A549 (cell line): ENCODE measurements around the gene WASF2. TPM values are rescaled to one million over a fixed set of nuclear protein-coding genes. Genes with fewer than 3 reads are reported as not detected.

Experiments used
- ATAC-seq, 2 experiments: fragments of 200-7000 bp in 1 of 2; fragments of >200 bp in 1 of 2; cut with Nextera tagmentation in 1 of 2; cut with Tn5 transposase in 1 of 2; 3 replicates each; pipeline versions ENCODE4 v1.8.0 to v1.9.1; 2018 to 2020; ENCODE audit warnings: mild to moderate bottlenecking in 1 of 2, moderate library complexity in 1 of 2
- CTCF ChIA-PET: fragments of 300-600 bp; sonication (Branson Sonifier 250); formaldehyde crosslinking; extraction: SDS; loops from one replicate; lab custom pipeline; 2021; ENCODE audit warnings: antibody characterized with exemption, inconsistent platforms; lab: Yijun Ruan, JAX
- POLR2A ChIA-PET: fragments of 350-600 bp; formaldehyde crosslinking; extraction: SDS; loops from one replicate; lab custom pipeline; 2021; ENCODE audit warnings: antibody characterized with exemption, inconsistent platforms; lab: Yijun Ruan, JAX
- DNase-seq, 2 experiments: peaks; one replicate each; pipeline versions ENCODE4 v3.0.0 to v3.0.0-alpha.2; 2011 to 2016; ENCODE audit warnings: low read depth in 1 of 2, low spot score in 1 of 2
- FAIRE-seq: peaks from 2 replicates; lab custom pipeline; 2011; peaks lifted over from hg19 to GRCh38; lab: Jason Lieb, UNC
- H3K27ac ChIP-seq, 2 experiments: fragments of >200 bp; sonication (Bioruptor Twin); formaldehyde crosslinking; 3 replicates each; pipeline ENCODE4 v1.5.1; 2016 to 2017
- H3K4me1 ChIP-seq: fragments of >200 bp; sonication (Bioruptor Twin); formaldehyde crosslinking; 3 replicates; pipeline ENCODE4 v1.6.1; 2016
- H3K4me2 ChIP-seq: fragments of >200 bp; sonication (Bioruptor Twin); formaldehyde crosslinking; 3 replicates; pipeline ENCODE4 v1.6.1; 2016
- H3K4me3 ChIP-seq: fragments of >200 bp; sonication (Bioruptor Twin); formaldehyde crosslinking; 3 replicates; pipeline ENCODE4 v1.5.1; 2016
- H3K9me3 ChIP-seq: fragments of >200 bp; sonication (Bioruptor Twin); formaldehyde crosslinking; 3 replicates; pipeline ENCODE4 v1.6.1; 2016
- CBX8 ChIP-seq: fragments of 200-600 bp; sonication (generic); IDR thresholded peaks from 2 replicates; pipeline ENCODE4 v1.6.1; 2016
- CHD2 ChIP-seq: fragments of 150-350 bp; IDR thresholded peaks from 2 replicates; pipeline ENCODE4 v1.6.1; 2014; ENCODE audit warnings: low read length; ENCODE audit not compliant: partially characterized antibody
- CHD4 ChIP-seq: fragments of 200-600 bp; sonication (generic); IDR thresholded peaks from 2 replicates; pipeline ENCODE4 v1.6.1; 2016; ENCODE audit warnings: antibody characterized with exemption, mild to moderate bottlenecking, borderline replicate concordance
- CTCF ChIP-seq: fragments of >200 bp; sonication (Bioruptor Twin); formaldehyde crosslinking; IDR thresholded peaks from 3 replicates; pipeline ENCODE4 v1.5.1; 2016
- EP300 ChIP-seq, 2 experiments: fragments of >200 bp; sonication (Bioruptor Twin); formaldehyde crosslinking; IDR thresholded peaks; 2 replicates in 1 of 2; 3 replicates in 1 of 2; pipeline ENCODE4 v1.6.1; 2016 to 2017
- FOSB ChIP-seq: fragments of 250-450 bp; sonication (Bioruptor Pico); IDR thresholded peaks from 2 replicates; pipeline ENCODE4 v1.5.0; 2020; ENCODE audit warnings: mild to moderate bottlenecking, moderate library complexity
- FOSL2 ChIP-seq, 2 experiments: fragments of 450-650 bp in 1 of 2; fragments of >200 bp in 1 of 2; sonication (Bioruptor Twin) in 1 of 2; formaldehyde crosslinking; IDR thresholded peaks; 2 replicates each; pipeline versions ENCODE4 v1.5.0 to v1.6.1; 2016 to 2020; ENCODE audit warnings: mild to moderate bottlenecking in 1 of 2, moderate library complexity in 1 of 2
- HOXB13 ChIP-seq: fragments of 250-450 bp; sonication (Bioruptor Pico); IDR thresholded peaks from 2 replicates; pipeline ENCODE4 v1.5.0; 2020; ENCODE audit warnings: low read depth, mild to moderate bottlenecking, moderate library complexity
- KDM1A ChIP-seq: fragments of 200-600 bp; sonication (generic); IDR thresholded peaks from 2 replicates; pipeline ENCODE4 v1.6.1; 2016; ENCODE audit warnings: low read depth, mild to moderate bottlenecking
- MAX ChIP-seq: IDR thresholded peaks from 2 replicates; pipeline ENCODE4 v1.6.1; 2012
- MAZ ChIP-seq: fragments of 150-350 bp; IDR thresholded peaks from 2 replicates; pipeline ENCODE4 v1.6.1; 2014; ENCODE audit warnings: antibody characterized with exemption, low read depth, low read length, borderline replicate concordance
- NFE2L2 ChIP-seq: fragments of 150-350 bp; conservative IDR thresholded peaks from 2 replicates; pipeline ENCODE4 v1.6.1; 2014; ENCODE audit warnings: low read length
- RAD21 ChIP-seq, 2 experiments: fragments of >200 bp in 1 of 2; sonication (Bioruptor Twin) in 1 of 2; formaldehyde crosslinking in 1 of 2; IDR thresholded peaks in 1 of 2; conservative IDR thresholded peaks in 1 of 2; 2 replicates in 1 of 2; 3 replicates in 1 of 2; pipeline ENCODE4 v1.6.1; 2012 to 2018; ENCODE audit warnings: inconsistent platforms in 1 of 2
- REST ChIP-seq: fragments of 200-600 bp; sonication (generic); IDR thresholded peaks from 2 replicates; pipeline ENCODE4 v1.6.1; 2016; ENCODE audit warnings: antibody characterized with exemption, mild to moderate bottlenecking, moderate library complexity
- RNF2 ChIP-seq: fragments of 200-600 bp; sonication (generic); IDR thresholded peaks from 2 replicates; pipeline ENCODE4 v1.6.1; 2016; ENCODE audit warnings: low read depth, mild to moderate bottlenecking, antibody characterized with exemption, moderate library complexity, borderline replicate concordance
- SMC3 ChIP-seq: fragments of >200 bp; sonication (Bioruptor Twin); formaldehyde crosslinking; IDR thresholded peaks from 3 replicates; pipeline ENCODE4 v1.6.1; 2018; ENCODE audit warnings: inconsistent platforms
- TFCP2L1 ChIP-seq: fragments of 250-450 bp; sonication (Bioruptor Pico); IDR thresholded peaks from 2 replicates; pipeline ENCODE4 v1.5.0; 2021; ENCODE audit warnings: mild to moderate bottlenecking
- TP53 ChIP-seq: fragments of 250-450 bp; sonication (Bioruptor Pico); IDR thresholded peaks from 2 replicates; pipeline ENCODE4 v1.5.0; 2021; ENCODE audit warnings: mild to moderate bottlenecking, moderate library complexity
- ZNF302 ChIP-seq: fragments of 250-450 bp; sonication (Bioruptor Pico); IDR thresholded peaks from 2 replicates; pipeline ENCODE4 v1.9.0; 2021; ENCODE audit warnings: inconsistent platforms, mild to moderate bottlenecking, moderate library complexity
- ZSCAN20 ChIP-seq: fragments of 250-450 bp; sonication (Bioruptor Pico); IDR thresholded peaks from 2 replicates; pipeline ENCODE4 v1.8.0; 2022; ENCODE audit warnings: mild to moderate bottlenecking, moderate library complexity
- WGBS: methylation state at CpG from one replicate; pipeline ENCODE4 v1.1.6; 2017; ENCODE audit errors: missing lambda C conversion rate; 5-methylcytosine and 5-hydroxymethylcytosine counted together
- polyA plus RNA-seq, 4 experiments: library from polyadenylated mRNA; depleted of rRNA in 3 of 4; stranded (reverse); fragments of >200 nt; fragmentation: RNase III in 1 of 4; extraction: RNeasy Plus Mini Kit Qiagen cat#74134 plus additional on column Dnase treatment in 1 of 4; gene quantifications; 2 replicates in 3 of 4; 3 replicates in 1 of 4; pipeline ENCODE4 v1.2.3, GENCODE V29; 2011 to 2017
- TF ChIP-seq, protein P1 (sequence below): fragments of >200 bp; sonication (Bioruptor Twin); formaldehyde crosslinking; IDR thresholded peaks from 2 replicates; pipeline ENCODE4 v1.6.1; 2016
- TF ChIP-seq, protein P2 (sequence below): fragments of 250-450 bp; sonication (Bioruptor Pico); IDR thresholded peaks from 2 replicates; pipeline ENCODE4 v1.5.0; 2021; ENCODE audit warnings: mild to moderate bottlenecking, moderate library complexity, borderline replicate concordance

WASF2 gene
- polyA plus RNA-seq, 2 of the 4 experiments (the other 2 are of a cell fraction), result 22.7 to 44.9 TPM

- FAIRE-seq (no peak), DNase-seq (peak in 1 of 2 experiments; percentile 52), ATAC-seq (peak; percentile 62 to 82; a peak in 4 of 6 replicates)
- no peaks in the 10 kb centered on the region for H3K9me3 ChIP-seq
- 60% methylated on average over 3 of the region's 3 CpGs for WGBS
- H3K4me1 ChIP-seq, result peaks cover 17% of the 10 kb centered on the region
- no peak overlapping the region for H3K27ac ChIP-seq
- CTCF ChIA-PET, result interaction anchor here (0.6 to 7.9 kb wide), 12 partner anchors 12 to 189 kb away, joined by 3 to 66 read pairs (median 4); partner anchors contain the start of gene AHDC1
- TF ChIP-seq, protein P1, sequence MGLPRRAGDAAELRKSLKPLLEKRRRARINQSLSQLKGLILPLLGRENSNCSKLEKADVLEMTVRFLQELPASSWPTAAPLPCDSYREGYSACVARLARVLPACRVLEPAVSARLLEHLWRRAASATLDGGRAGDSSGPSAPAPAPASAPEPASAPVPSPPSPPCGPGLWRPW, result no peak
- TF ChIP-seq FOSL2 (IDR thresholded peaks at IDR 0.05) (no peak), FOSL2 (CRISPR knock-in tag; IDR thresholded peaks at IDR 0.05) (no peak), RNF2 (no peak), NFE2L2 (no peak), HOXB13 (CRISPR knock-in tag) (no peak), CHD2 (no peak), CTCF (peak; percentile 60), CHD4 (no peak), EP300 (IDR thresholded peaks at IDR 0.05) (no peak), ZSCAN20 (CRISPR knock-in tag) (no peak), SMC3 (peak; percentile 58; the same call in 2 of the 3 replicates), RAD21 (conservative IDR thresholded peaks at IDR 0.05 in 1 of 2, IDR thresholded peaks at IDR 0.05 in 1 of 2) (peak; percentile 48 to 56), KDM1A (no peak), ZNF302 (no peak), MAX (no peak)
- H3K4me3 ChIP-seq, result no peak overlapping the region
- POLR2A ChIA-PET, result interaction anchor here (0.6 kb wide), 1 partner anchor 74 kb away, joined by 3 read pairs; no protein-coding TSS in a partner anchor
- H3K4me2 ChIP-seq, result no peak overlapping the region
Measured at GRCh38 chr1:27416387-27417111, 73.4 kb downstream of the WASF2 start.

DNA sequence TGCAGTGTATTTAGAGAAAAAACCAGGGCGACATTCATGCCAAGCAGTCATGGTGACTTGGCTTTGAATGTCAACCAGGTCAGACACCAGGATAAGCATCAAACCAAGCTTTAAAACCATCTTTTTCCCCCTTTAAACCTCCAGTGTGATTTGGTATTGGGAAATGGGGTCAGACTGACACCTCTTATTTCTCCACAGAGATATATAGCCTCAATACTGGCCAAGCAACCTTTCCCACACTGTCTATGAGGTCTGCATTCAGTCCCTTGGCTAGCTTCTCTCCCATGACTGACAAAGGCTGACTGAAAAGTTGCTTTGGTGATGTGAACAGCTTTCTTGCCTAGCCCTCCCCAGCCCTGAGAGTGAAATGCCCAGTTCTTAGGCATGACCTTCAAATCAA, 75.9 kb downstream of the WASF2 start:
- DNase-seq (no peak), FAIRE-seq (no peak), ATAC-seq (no peak)
- no peak for TF ChIP-seq TFCP2L1 (CRISPR knock-in tag)
- TF ChIP-seq TP53 (CRISPR knock-in tag), result no peak
- TF ChIP-seq CBX8, result no peak
- POLR2A ChIA-PET, result no interaction called here
- CTCF ChIA-PET, result interaction anchor here (1.0 to 7.9 kb wide), 8 partner anchors 10 to 255 kb away, joined by 3 to 66 read pairs (median 6); partner anchors contain the start of gene AHDC1
- Histone ChIP-seq H3K4me2 (no peak overlapping the region), H3K27ac (no peak overlapping the region), H3K4me1 (peaks cover 13% of the 10 kb centered on the region), H3K9me3 (no peaks in the 10 kb centered on the region), H3K4me3 (no peak overlapping the region)
- 100% methylated on average over 1 of the region's 1 CpG for WGBS

- WGBS, result 95% methylated on average over 4 of the region's 4 CpGs
- no peak for DNase-seq
- ChIA-PET POLR2A (no interaction called here), CTCF (interaction anchor here (0.8 to 7.9 kb wide), 7 partner anchors 17 to 256 kb away, joined by 3 to 66 read pairs (median 5); partner anchors contain the start of gene AHDC1)
- FAIRE-seq, result no peak
- H3K9me3 ChIP-seq, result no peaks in the 10 kb centered on the region
- no peak overlapping the region for H3K4me3 ChIP-seq
- ATAC-seq, result no peak
- no peak overlapping the region for H3K27ac ChIP-seq
- no peak overlapping the region for H3K4me2 ChIP-seq
- H3K4me1 ChIP-seq, result peaks cover 2% of the 10 kb centered on the region
- no peak for TF ChIP-seq MAX
- no peak for TF ChIP-seq MAZ
- TF ChIP-seq REST, result no peak
- TF ChIP-seq FOSB (CRISPR knock-in tag), result no peak
- TF ChIP-seq KDM1A, result no peak
- TF ChIP-seq, protein P2, sequence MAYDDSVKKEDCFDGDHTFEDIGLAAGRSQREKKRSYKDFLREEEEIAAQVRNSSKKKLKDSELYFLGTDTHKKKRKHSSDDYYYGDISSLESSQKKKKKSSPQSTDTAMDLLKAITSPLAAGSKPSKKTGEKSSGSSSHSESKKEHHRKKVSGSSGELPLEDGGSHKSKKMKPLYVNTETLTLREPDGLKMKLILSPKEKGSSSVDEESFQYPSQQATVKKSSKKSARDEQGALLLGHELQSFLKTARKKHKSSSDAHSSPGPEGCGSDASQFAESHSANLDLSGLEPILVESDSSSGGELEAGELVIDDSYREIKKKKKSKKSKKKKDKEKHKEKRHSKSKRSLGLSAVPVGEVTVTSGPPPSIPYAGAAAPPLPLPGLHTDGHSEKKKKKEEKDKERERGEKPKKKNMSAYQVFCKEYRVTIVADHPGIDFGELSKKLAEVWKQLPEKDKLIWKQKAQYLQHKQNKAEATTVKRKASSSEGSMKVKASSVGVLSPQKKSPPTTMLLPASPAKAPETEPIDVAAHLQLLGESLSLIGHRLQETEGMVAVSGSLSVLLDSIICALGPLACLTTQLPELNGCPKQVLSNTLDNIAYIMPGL (CRISPR knock-in tag), result no peak
- TF ChIP-seq ZSCAN20 (CRISPR knock-in tag), result no peak
Measured at GRCh38 chr1:27413004-27413403, 77.0 kb downstream of the WASF2 start.
